Activated CD8-positive, alpha-beta memory T cell treated with anti-CD3 and anti-CD28 coated beads, Interleukin-2, amount 50 U/mL, for 24 hours (primary cell): ENCODE results near the gene ACTL7B.
"Not testable (repeated sequence)": the region's sequence is repeated elsewhere in the genome, so short reads cannot be mapped to it uniquely, and the experiment has no call there.

Experiments
- DNase-seq: peaks from one replicate; pipeline ENCODE4 v3.0.0-alpha.2; 2020; ENCODE audit errors: extremely low read depth

Gene ACTL7B, protein sequence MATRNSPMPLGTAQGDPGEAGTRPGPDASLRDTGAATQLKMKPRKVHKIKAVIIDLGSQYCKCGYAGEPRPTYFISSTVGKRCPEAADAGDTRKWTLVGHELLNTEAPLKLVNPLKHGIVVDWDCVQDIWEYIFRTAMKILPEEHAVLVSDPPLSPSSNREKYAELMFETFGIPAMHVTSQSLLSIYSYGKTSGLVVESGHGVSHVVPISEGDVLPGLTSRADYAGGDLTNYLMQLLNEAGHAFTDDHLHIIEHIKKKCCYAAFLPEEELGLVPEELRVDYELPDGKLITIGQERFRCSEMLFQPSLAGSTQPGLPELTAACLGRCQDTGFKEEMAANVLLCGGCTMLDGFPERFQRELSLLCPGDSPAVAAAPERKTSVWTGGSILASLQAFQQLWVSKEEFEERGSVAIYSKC

DNA sequence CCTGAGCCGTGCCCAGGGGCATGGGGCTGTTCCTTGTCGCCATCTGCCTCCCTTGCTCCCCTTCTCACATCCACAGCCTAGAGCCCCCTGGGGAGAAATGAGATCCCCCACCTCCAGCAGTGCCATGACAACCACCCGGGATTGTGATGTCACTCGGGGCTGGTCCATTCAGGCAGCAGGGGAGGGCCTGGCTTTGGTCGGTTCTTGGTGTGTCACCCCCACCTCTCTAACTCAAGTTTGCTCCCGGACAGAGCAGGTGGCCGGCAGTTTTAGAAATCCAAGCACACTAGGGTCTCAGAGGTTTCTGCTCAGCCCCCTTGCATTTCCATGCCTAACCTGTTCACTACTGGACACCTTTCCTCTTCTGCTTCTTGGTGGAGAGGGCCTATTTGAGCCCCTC, at the start of gene ACTL7B:
ACTL7B (minus strand) TSS at position 99 of the 400 bp plus-strand sequence; CDS start at position 43, 56 bp downstream.
- no peak for DNase-seq

DNA sequence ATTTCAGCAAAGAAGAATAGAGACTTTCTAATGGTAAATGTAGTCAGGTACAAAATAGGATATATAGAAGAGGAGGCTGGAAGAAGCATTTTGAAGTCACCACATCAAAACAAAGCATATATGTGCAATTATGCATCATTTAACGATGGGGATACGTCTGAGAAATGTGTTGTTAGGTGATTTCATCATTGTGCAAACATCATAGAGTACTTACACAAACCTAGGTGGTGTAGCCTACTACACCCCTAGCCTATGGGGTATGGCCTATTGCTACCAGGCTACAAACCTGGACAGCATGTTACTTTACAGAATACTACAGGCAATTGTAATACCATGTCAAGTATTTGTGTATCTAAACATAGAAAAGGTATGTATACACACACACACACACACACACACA, 49.7 kb upstream of the ACTL7B start:
- no peak for DNase-seq

- DNase-seq: no peak
These were observed 48.4 kb upstream of the ACTL7B start for GRCh38 chr9:108904161-108904560.

- no peak for DNase-seq
These were observed 47.8 kb upstream of the ACTL7B start for GRCh38 chr9:108903420-108904103.

DNA sequence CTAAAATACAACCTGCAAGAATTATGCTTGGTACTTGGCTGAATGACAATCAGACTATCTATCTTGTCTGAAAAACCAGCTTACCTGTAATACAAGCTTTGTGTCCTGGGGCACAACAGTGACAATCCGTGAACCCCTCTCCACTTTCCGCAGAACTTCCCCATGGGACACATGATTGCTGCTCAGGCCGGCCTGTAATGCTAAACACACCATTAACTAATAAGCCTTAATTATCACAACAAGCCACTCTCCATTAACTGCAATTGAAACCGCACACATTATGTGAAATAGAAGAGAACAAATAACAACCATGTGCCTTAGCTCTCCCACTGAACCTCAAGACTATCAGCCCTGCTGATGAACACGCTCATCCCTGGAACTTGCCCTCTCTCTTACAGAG, 44.4 kb upstream of the ACTL7B start:
- no peak for DNase-seq

DNA sequence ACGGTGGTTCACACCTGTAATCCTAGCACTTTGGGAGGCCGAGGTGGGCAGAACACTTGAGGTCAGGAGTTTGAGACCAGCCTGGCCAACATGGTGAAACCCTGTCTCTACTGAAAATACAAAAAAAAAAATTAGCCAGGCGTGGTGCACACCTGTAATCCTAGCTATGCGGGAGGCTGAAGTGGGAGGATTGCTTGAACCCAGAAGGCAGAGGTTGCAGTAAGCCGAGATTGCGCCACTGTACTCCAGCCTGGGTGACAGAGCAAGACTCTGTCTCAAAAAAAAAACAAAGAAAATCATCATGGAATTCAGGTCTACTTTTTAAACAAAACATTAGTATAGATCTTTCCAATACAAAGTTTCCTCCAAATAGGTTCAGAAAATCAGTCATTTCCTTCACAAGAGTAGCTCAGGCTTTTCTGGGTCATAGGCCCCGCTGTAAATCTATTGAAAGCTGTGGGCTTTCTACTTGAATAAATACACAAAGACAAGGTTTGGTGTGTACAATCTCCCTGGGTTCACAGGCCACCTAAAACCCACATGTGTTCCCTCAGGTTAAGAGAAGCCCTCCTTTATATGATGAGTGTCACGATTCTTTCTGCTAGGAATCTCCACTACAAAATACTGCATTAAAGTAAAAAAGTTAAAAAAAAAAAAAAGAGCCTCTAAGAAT, 43.4 kb upstream of the ACTL7B start:
- not testable (repeated sequence) for DNase-seq

DNA sequence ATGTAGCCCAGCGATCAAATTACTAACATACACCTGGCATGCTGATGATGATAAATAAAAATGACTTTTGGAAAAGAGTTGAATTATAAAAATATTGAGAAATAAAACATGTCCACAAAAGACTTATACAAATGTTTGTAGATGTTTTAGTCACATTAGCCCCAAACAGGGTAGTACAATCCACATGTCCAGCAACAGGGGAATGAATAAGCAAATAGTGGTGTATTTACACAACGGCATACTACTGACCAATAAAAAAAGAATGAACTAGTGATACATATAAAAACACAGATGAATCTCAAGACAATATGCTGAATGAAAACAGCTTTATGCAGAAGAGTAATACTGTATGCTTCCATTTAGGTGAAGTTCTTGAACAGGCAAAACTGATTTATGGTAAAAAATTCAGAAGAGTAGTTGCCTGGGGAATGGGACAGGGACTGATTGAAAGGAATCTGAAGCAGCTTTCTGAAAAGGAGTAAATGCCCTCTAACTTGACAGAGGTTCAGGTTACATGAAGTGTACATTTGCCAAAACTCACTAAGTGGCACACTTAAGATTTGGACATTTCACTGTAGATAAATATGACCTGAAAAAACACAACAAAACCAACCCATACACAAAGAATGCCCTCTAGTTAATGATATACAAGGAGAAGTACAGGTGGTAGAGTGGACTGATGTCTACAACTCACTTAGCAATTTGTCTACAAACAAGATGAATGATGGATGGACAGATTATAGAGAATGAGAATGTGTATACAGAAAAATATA, 41.7 kb upstream of the ACTL7B start:
- no peak for DNase-seq

DNA sequence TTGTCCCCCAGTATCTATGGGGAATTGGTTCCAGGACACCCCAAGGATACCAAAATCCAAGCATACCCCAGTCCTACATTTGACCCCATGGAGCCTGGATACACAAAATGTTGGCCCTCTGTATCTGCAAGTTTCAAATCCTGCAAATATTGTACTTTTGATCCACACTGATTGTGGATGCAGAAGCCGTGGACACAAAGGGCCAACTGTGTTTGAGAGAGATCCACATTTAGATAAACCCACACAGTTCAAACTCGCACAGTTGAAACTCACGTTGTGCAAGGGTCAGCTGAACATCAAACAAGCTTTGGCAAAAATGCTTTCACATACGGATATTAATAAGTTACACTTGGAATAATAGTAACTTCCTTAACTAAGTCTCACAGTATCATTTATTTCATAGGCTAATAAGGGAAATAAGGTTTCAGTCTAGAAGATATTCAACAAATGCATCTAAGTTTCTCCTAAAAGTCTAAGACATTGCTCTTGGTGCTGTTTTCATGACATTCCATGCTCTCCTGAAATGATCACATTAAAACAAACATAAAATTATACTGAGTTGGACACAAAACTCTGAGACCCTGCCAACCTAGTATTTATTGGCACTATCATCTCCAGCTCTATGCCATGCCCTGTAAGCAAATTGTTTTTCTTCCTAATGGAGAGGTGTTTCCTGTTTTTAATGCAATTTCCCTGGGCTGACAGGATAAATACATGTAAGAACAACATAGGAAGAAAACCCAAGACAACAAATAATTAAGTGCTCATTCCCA, 38.6 kb upstream of the ACTL7B start:
- no peak for DNase-seq

DNA sequence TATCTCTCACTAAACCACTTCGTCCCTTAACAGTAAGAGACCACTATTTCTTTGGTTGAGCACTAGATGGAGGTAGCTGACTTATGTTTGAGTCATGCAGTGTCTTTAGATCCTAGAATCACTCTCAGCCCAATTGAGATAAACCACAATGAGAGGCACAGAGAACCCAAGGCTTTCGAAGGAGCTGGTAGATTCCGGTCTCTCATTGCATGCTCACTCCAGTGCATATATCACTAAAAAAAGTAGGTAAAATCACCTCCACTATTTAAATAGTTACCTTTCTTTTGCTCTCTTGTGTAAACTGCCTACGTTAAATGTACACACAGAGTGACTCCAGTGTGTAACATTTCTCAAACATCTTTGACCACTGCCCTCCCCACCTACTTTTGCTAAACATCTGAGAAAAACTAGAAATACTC, 33.9 kb upstream of the ACTL7B start:
- no peak for DNase-seq

DNA sequence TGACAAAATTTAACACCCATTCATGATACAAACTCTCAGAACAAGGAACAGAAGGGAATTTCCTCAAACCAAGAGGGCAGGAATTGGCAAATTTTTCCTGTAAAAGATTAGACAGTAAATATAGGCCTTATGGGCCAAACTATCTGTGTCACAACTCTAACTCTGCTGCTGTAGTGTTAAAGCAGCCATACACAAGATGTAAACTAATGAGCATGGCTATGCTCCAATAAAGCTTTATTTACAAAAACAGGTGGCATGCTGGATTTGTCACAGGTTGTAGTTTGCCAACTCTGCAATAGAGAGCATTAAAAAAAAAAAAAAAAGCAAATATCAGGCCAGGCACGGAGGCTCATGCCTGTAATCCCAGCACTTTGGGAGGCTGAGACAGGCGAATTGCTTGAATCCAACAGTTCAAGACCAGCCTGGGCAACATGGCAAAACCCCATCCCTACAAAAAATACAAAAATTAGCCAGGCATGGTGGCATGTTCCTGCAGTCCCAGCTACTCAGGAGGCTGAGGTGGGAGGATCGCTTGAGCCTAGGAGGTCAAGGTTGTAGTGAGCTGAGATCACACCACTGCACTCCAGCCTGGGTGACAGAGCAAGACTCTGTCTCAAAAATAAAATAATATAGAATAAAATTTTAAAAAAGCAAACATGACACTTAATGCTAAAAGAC, 30.9 kb upstream of the ACTL7B start:
- not testable (repeated sequence) for DNase-seq

DNA sequence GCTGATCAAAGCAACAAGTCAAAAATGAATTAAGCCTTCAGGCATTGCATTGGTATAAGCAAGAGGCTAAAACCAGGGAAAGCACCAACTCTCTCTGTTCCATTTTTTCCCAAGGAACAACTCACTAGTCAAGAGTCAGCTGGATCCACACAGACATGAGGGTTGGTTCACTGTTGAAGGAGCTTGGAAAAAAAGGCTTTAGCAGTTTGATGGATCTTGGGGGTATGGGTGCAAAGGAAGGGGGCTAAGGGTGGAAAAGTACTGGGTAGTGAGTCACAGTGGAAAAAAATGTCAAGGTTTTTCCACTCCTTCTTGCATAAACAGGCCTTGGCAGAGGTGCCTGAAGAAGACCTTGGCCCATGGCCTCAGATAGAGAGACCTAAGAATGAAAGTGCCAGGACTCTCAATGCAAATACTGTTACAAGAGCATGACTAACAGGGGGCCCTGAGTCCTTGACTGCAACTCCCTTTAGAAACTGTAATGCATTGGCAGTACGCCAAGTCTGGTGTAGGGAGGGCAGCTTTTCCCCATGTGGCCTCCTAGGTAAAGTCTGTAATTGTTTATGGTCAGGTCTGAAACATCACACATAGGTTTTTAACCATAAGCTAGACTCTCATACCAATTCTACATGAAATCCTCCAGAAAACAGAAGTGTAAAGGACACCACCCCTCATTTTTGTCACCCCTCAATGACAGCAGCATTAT, 30.0 kb upstream of the ACTL7B start:
- peak; percentile 14 for DNase-seq

- DNase-seq: no peak
These were observed 28.9 kb upstream of the ACTL7B start for GRCh38 chr9:108884701-108885100.

DNA sequence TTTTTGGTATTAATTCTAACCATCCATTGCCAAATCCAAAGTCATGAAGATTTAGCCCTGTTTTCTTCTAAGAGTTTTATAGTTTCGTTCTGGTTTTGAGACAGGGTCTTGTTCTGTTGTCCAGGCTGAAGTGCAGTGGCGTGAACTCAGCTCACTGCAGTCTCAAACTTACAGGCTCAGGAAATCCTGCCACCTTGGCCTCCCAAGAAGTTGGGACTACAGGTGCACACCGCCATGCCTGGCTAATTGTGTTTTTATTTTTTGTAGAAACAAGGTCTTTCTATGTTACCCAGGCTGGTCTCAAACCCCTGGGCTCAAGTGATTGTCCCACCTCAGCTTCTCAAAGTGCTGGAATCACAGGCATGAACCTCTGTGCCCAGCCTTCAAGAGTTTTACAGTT, 27.3 kb upstream of the ACTL7B start:
- DNase-seq: no peak

DNA sequence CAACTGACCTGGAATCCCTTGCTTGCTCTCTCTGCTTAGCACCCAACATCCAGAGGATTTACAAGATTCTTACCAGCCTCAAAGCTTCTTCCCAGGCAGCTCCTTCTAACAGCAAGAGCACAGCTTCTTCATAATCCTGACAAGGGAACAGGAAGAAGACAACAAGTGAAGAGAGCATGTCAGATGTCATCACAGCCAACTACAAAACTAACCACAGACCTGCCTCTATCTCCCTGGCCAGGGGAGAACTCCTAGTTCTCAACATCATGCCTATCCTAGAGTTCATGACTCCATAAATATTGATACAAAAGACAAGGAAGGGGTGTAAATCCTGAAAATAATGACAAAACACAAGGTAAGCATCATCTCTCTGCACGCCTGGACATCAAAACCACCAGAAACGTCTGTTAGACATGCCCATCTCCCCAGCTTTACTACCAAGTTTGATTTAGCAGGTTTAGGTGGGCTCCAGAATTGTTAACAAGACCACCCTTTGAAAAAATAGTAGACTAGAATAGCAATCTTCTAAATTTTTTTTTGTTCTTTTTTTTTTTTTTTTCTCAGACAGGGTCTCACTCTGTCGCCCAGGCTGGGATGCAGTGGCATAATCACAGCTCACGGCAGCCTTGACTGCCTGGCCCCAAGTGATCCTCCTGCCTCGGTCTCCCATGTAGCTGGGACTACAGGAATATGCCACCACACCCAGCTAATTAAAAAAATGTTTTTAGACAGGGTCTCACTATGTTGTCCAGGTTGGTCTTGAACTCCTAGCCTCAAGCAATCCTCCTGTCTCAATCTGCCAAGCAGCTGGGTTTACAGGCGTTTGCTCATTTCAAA, 26.5 kb upstream of the ACTL7B start:
- no peak for DNase-seq

- no peak for DNase-seq
These were observed 25.0 kb upstream of the ACTL7B start for GRCh38 chr9:108880738-108881316.

GRCh38 chr9:108877524-108877923, 21.7 kb upstream of the ACTL7B start:
- DNase-seq: no peak

GRCh38 chr9:108876425-108876824, 20.6 kb upstream of the ACTL7B start:
- no peak for DNase-seq

- DNase-seq: no peak
These were observed 18.4 kb upstream of the ACTL7B start for GRCh38 chr9:108874058-108874788.
